Measurements from ENCODE around the gene VTI1A. TPM values are rescaled to one million over a fixed set of nuclear protein-coding genes. Genes with fewer than 3 reads are reported as not detected.

Gene VTI1A
- total RNA-seq, 1 experiment from 2014 or later: 18.1 TPM

DNA sequence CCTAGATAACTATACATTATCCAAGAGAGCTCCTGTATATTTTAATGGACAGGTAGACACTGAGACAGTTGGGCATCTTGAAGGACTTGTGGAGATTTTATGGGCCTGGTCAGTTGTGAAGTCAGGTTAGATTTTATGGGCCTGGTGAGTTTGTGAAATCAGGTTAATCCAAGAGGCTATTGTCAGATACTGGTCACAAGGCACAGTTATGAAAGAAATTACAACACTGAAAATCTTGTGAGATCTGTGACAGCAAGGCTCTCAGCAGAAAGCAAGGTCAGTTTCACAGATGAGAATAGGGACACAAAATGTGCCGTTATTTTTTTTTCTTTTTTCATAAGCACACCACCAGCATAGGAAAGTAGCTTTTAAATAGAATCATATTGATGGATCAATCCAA is 167.6 kb downstream of the VTI1A start:
- H3K4me1 ChIP-seq (replicated peaks; ENCODE audit: insufficient read depth): no peaks in the 10 kb centered on the region
- H3K27ac ChIP-seq: no peak overlapping the region
- H3K4me2 ChIP-seq: no peak overlapping the region
- no peaks in the 10 kb centered on the region for H3K36me3 ChIP-seq (ENCODE audit: low read depth)
- POLR2A ChIA-PET (ENCODE audit: unreplicated experiment): no interaction called here
- H2AFZ ChIP-seq: no peak overlapping the region
- CTCF ChIA-PET: no interaction called here
- intact Hi-C loops (cut with micrococcal nuclease; ENCODE audit: unreplicated experiment): no loop called here
- no TSS peak for BruUV-seq (replicated peaks)
- H4K20me1 ChIP-seq (ENCODE audit: insufficient read depth): no peaks in the 10 kb centered on the region
- no peaks in the 10 kb centered on the region for H3K79me2 ChIP-seq (ENCODE audit: low read depth)
- no peaks in the 10 kb centered on the region for H3K9me2 ChIP-seq (ENCODE audit: insufficient read depth)
- no peaks in the 10 kb centered on the region for H3K9me3 ChIP-seq (ENCODE audit: insufficient read depth, low read depth)
- DNase-seq: no peak
- H3F3A ChIP-seq (ENCODE audit: insufficient read depth, low read depth): no peaks in the 10 kb centered on the region
- no peaks in the 10 kb centered on the region for H3K27me3 ChIP-seq (ENCODE audit: insufficient read depth, low read depth)
- TF ChIP-seq, protein P1, sequence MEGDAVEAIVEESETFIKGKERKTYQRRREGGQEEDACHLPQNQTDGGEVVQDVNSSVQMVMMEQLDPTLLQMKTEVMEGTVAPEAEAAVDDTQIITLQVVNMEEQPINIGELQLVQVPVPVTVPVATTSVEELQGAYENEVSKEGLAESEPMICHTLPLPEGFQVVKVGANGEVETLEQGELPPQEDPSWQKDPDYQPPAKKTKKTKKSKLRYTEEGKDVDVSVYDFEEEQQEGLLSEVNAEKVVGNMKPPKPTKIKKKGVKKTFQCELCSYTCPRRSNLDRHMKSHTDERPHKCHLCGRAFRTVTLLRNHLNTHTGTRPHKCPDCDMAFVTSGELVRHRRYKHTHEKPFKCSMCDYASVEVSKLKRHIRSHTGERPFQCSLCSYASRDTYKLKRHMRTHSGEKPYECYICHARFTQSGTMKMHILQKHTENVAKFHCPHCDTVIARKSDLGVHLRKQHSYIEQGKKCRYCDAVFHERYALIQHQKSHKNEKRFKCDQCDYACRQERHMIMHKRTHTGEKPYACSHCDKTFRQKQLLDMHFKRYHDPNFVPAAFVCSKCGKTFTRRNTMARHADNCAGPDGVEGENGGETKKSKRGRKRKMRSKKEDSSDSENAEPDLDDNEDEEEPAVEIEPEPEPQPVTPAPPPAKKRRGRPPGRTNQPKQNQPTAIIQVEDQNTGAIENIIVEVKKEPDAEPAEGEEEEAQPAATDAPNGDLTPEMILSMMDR (conservative IDR thresholded peaks at IDR 0.05): no peak
- no peak for TF ChIP-seq EZH2 (IDR thresholded peaks at IDR 0.05; ENCODE audit: low read depth)
- H3K4me3 ChIP-seq: no peak overlapping the region

DNA sequence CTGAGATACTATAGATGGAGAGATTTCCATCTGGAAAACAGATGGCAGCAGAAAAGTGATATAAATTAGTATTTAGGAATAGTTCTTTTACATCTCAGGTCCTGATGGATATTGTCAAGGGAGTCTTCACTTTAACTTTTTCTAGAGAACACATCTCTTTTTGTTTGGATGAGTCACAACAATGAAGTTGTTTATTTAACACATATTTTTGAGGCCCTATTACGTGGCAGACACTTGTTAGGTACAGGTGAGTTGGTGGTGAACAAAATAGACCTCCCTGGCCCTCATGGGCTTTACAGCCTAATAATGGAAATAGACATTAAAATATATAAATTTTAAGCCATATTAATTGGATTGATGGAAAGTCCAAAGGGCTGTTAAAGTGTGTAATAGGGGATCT is 168.3 kb downstream of the VTI1A start:
- no peak overlapping the region for H2AFZ ChIP-seq
- H3K9me2 ChIP-seq (ENCODE audit: insufficient read depth): no peaks in the 10 kb centered on the region
- no peak overlapping the region for H3K4me2 ChIP-seq
- H3K79me2 ChIP-seq (ENCODE audit: low read depth): no peaks in the 10 kb centered on the region
- no TSS peak for BruUV-seq (replicated peaks)
- ChIA-PET POLR2A (ENCODE audit: unreplicated experiment) (no interaction called here), CTCF (no interaction called here)
- no peaks in the 10 kb centered on the region for H3K4me1 ChIP-seq (replicated peaks; ENCODE audit: insufficient read depth)
- no peaks in the 10 kb centered on the region for H4K20me1 ChIP-seq (ENCODE audit: insufficient read depth)
- H3K9me3 ChIP-seq (ENCODE audit: insufficient read depth, low read depth): no peaks in the 10 kb centered on the region
- no peak overlapping the region for H3K27ac ChIP-seq
- TF ChIP-seq EZH2 (IDR thresholded peaks at IDR 0.05; ENCODE audit: low read depth): no peak
- TF ChIP-seq, protein P1 (conservative IDR thresholded peaks at IDR 0.05): no peak
- H3F3A ChIP-seq (ENCODE audit: insufficient read depth, low read depth): no peaks in the 10 kb centered on the region
- no peak overlapping the region for H3K4me3 ChIP-seq
- intact Hi-C loops (cut with micrococcal nuclease; ENCODE audit: unreplicated experiment): no loop called here
- DNase-seq: no peak
- H3K27me3 ChIP-seq (ENCODE audit: insufficient read depth, low read depth): no peaks in the 10 kb centered on the region
- H3K36me3 ChIP-seq (ENCODE audit: low read depth): no peaks in the 10 kb centered on the region

DNA sequence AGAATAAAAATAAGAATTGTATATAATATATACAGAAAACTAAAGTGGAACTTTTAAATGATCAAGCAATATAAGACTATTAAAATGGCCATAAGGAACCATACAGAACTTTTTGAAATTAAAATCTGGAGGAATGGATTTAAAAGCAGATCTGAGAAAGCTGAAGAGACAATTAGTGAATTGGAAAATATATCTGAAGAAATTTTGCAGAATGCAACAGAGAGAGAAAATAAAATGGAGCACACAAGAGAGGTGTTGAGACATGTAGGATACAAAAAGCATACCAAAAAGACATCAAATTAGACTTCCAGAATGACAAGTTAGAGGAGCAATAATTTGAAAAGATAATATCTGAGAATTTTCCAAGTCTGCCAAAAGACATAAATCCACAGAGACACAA is 169.6 kb downstream of the VTI1A start:
- Histone ChIP-seq H3K4me1 (replicated peaks; ENCODE audit: insufficient read depth) (no peaks in the 10 kb centered on the region), H3K27ac (no peak overlapping the region), H3K4me2 (no peak overlapping the region), H3K9me2 (ENCODE audit: insufficient read depth) (no peaks in the 10 kb centered on the region), H3K4me3 (no peak overlapping the region), H3K27me3 (ENCODE audit: insufficient read depth, low read depth) (no peaks in the 10 kb centered on the region), H3K36me3 (ENCODE audit: low read depth) (no peaks in the 10 kb centered on the region), H4K20me1 (ENCODE audit: insufficient read depth) (no peaks in the 10 kb centered on the region), H2AFZ (no peak overlapping the region), H3F3A (ENCODE audit: insufficient read depth, low read depth) (no peaks in the 10 kb centered on the region), H3K9me3 (ENCODE audit: insufficient read depth, low read depth) (no peaks in the 10 kb centered on the region), H3K79me2 (ENCODE audit: low read depth) (no peaks in the 10 kb centered on the region)
- CTCF ChIA-PET: no interaction called here
- TF ChIP-seq, protein P1 (conservative IDR thresholded peaks at IDR 0.05): no peak
- no peak for TF ChIP-seq EZH2 (IDR thresholded peaks at IDR 0.05; ENCODE audit: low read depth)
- POLR2A ChIA-PET (ENCODE audit: unreplicated experiment): no interaction called here
- DNase-seq: no peak
- BruUV-seq (replicated peaks): no TSS peak
- intact Hi-C loops (cut with micrococcal nuclease; ENCODE audit: unreplicated experiment): no loop called here
